ENCODE data around the gene GABARAPL2.
A peak's percentile ranks its signal among the peaks of the same experiment; 100 is the strongest.
"Not testable (repeated sequence)": the region's sequence is repeated elsewhere in the genome, so short reads cannot be mapped to it uniquely, and the experiment has no call there.

The GABARAPL2 gene

GRCh38 chr16:75590920-75591843 lies 25.0 kb downstream of the GABARAPL2 start:
- DNase-seq (ENCODE audit: low read depth, low spot score) = no peak

GRCh38 chr16:75591927-75592326 lies 25.7 kb downstream of the GABARAPL2 start:
- DNase-seq (ENCODE audit: low read depth, low spot score) = not testable (repeated sequence)

- DNase-seq (ENCODE audit: low read depth, low spot score) = no peak
Observed at GRCh38 chr16:75593308-75593707, 27.1 kb downstream of the GABARAPL2 start.

- DNase-seq (ENCODE audit: low read depth, low spot score) = no peak
Observed at GRCh38 chr16:75593825-75594820, 27.9 kb downstream of the GABARAPL2 start.

GRCh38 chr16:75599452-75600277 lies 33.5 kb downstream of the GABARAPL2 start:
- no peak for DNase-seq (ENCODE audit: low read depth, low spot score)

GRCh38 chr16:75603241-75603640 lies 37.1 kb downstream of the GABARAPL2 start:
- DNase-seq (ENCODE audit: low read depth, low spot score) = no peak

GRCh38 chr16:75606507-75606906 lies 40.3 kb downstream of the GABARAPL2 start:
- DNase-seq (ENCODE audit: low read depth, low spot score) = no peak

GRCh38 chr16:75614066-75614897 lies 48.1 kb downstream of the GABARAPL2 start:
- DNase-seq (ENCODE audit: low read depth, low spot score) = no peak

GRCh38 chr16:75615619-75616018 lies 49.4 kb downstream of the GABARAPL2 start:
- DNase-seq (ENCODE audit: low read depth, low spot score) = no peak

GRCh38 chr16:75616521-75617010 lies 50.4 kb downstream of the GABARAPL2 start:
- no peak for DNase-seq (ENCODE audit: low read depth, low spot score)

- DNase-seq (ENCODE audit: low read depth, low spot score) = no peak
Observed at GRCh38 chr16:75617121-75617520, 50.9 kb downstream of the GABARAPL2 start.

- no peak for DNase-seq (ENCODE audit: low read depth, low spot score)
Observed at GRCh38 chr16:75618780-75619179, 52.6 kb downstream of the GABARAPL2 start.

- no peak for DNase-seq (ENCODE audit: low read depth, low spot score)
Observed at GRCh38 chr16:75620326-75621169, 54.4 kb downstream of the GABARAPL2 start.

GRCh38 chr16:75621170-75621477 lies 54.9 kb downstream of the GABARAPL2 start:
- no peak for DNase-seq (ENCODE audit: low read depth, low spot score)

GRCh38 chr16:75622761-75623605 lies 56.8 kb downstream of the GABARAPL2 start, which contains the start of gene ADAT1:
TSS of gene ADAT1 (minus strand) at chr16:75623281. CDS start at chr16:75620799, 2,482 bp downstream.
- DNase-seq (ENCODE audit: low read depth, low spot score) = peak; percentile 96

- DNase-seq (ENCODE audit: low read depth, low spot score) = no peak
Observed at GRCh38 chr16:75624921-75625334, 58.7 kb downstream of the GABARAPL2 start.

GRCh38 chr16:75626806-75627205 lies 60.6 kb downstream of the GABARAPL2 start:
- no peak for DNase-seq (ENCODE audit: low read depth, low spot score)

All from brain pericyte (primary cell).